ENCODE measurements around the gene DZANK1. TPM values are rescaled to one million over a fixed set of nuclear protein-coding genes. Genes with fewer than 3 reads are reported as not detected.
"Not testable (repeated sequence)": the region's sequence is repeated elsewhere in the genome, so short reads cannot be mapped to it uniquely, and the experiment has no call there.

The DZANK1 gene
- total RNA-seq: 0.50 TPM
- long read RNA-seq: 0 reads

- DNase-seq (peak; percentile 98), ATAC-seq (peak; percentile 100)
- intact Hi-C loops (cut with micrococcal nuclease): no loop called here
These were observed at the start of gene DZANK1, which contains the start of gene POLR3F for GRCh38 chr20:18466894-18467730. Gene DZANK1 (minus strand): TSS chr20:18467030. CDS start chr20:18465358, 1,672 bp downstream. Gene POLR3F (plus strand): TSS chr20:18467390. CDS start chr20:18467507, 117 bp downstream.

GRCh38 chr20:18515973-18516372, 49.1 kb upstream of the DZANK1 start:
- ATAC-seq (no peak), DNase-seq (no peak)
- intact Hi-C loops (cut with micrococcal nuclease): no loop called here

DNA sequence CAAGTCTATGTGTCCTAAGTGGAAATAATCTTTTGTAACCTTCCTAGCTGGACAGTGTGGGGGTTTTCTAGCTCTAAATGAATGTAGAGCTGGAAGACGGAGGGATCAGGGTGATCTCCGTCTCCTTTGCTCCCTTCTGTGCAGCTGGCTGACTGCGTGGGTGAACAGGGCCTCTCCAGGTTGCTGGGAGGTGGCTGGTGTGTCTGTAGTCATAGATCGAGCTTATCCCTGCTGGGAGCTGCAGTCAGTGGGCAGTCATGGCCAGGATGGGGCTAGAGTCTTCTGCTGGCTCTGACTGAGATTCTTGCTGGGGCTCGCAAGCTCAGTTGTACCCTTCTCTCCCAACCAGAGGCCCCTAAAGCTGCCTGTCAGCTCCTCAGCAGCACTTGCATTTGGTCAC, 47.3 kb upstream of the DZANK1 start:
- ATAC-seq (no peak), DNase-seq (no peak)
- intact Hi-C loops (cut with micrococcal nuclease): no loop called here

DNA sequence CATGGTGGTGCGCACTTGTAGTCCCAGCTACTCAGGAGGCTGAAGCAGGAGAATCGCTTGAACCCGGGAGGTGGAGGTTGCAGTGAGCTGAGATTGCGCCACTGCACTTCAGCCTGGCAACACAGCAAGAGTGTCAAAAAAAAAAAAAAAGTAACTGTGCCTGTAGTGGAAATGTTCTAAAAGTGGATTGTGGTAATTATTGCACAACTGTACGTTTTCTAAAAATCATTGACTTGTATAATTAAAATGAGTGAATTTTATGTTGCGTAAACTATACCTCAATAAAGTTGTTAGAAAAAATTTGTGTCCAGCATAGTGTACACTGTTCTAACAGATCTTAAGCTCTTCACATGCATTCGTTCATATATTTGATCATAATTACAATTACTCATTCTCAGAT, 46.4 kb upstream of the DZANK1 start:
- intact Hi-C loops (cut with micrococcal nuclease): no loop called here
- no peak for DNase-seq
- ATAC-seq: no peak

GRCh38 chr20:18511571-18511970, 44.7 kb upstream of the DZANK1 start:
- ATAC-seq (no peak), DNase-seq (no peak)
- intact Hi-C loops (cut with micrococcal nuclease): no loop called here

DNA sequence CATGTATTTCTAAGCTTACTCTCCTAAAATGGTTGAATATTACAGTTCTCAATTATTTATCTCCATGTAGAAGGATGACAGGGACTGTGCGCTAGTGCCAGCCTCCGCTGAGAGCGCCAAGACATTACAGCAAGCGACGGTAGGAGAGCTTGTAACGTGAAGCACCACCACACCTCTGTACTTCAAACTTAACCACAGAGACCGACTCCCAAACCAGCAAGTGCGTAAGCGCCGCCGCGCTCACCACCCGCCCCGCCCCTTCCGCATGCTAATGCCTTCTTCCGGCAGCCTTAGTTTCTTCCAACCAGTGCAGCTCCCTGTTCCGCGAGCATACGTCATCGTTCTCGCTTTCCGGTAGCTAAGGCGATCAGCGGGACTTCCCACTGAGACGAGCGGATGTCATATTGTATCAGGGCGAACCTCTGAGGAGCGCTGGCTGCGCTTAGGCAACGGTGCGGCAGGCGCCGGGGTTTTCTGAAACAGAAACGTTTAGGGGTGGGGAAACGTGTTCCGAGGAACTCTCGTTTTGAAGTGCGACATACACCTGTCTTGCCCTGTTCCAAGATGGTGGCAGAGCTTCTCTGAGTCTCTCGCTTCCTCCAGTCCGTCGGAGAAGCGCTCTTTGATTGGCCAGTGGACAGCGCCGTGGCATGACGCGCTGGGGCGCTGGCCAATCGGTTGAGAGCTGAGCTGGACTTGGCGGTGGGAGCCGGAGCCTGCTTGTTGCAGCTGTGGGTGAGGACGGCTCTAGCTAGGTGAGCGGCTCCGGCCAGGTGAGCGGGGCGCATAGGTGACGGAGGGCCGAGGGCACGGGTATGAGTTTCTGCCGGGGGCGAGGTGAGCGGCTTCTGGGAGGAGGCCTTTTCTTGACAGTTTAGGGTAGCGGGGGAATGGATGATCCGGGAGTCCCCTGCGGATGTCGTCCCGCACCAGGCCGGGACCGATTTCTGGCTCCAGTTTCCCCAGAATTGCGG, 40.7 kb upstream of the DZANK1 start, which contains the start of gene SEC23B:
TSS of gene SEC23B (plus strand) at position 723 of the 974 bp plus-strand sequence. CDS start 2,896 bp downstream, outside the sequence.
- ATAC-seq: peak; percentile 99
- DNase-seq: peak; percentile 97
- intact Hi-C loops (cut with micrococcal nuclease): no loop called here

DNA sequence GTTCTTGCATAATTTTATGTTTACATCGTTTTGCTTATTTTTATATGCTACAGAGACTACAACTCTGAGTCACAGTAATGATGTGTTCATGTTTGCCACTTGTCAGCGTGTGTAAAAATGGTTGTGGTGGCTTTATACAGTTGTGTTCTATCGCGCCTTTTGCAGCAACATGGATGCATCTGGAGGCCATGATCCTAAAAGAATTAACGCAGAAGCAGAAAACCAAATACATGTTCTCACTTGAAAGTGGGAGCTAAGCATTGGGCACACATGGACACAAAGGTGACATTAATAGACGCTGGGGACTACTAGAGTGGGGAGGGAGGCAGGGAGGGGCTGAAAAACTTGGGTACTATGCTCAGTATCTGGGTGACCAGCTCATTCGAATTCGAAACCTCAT, 39.9 kb upstream of the DZANK1 start:
- DNase-seq: no peak
- no peak for ATAC-seq
- intact Hi-C loops (cut with micrococcal nuclease): no loop called here

DNA sequence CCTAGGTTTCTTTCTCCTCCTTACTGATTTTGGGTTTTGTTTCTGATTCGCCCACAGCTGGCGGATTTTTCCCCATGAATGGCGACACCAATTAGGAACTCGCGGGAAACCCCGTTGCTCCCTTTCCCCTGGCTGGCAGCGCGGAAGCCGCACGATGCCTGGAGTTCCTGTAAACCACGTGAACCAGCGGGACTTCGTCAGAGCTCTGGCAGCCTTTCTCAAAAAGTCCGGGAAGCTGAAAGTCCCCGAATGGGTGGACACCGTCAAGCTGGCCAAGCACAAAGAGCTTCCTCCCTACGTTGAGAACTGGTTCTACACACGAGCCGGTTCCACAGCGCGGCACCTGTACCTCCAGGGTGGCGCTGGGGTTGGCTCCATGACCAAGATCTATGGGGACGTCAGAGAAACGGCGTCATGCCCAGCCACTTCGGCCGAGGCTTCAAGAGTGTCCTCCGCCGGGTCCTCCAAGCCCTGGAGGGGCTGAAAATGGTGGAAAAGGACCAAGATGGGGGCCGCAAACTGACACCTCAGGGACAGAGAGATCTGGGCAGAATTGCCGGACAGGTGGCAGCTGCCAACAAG, 37.7 kb upstream of the DZANK1 start:
- intact Hi-C loops (cut with micrococcal nuclease): no loop called here
- DNase-seq: peak; percentile 46
- no peak for ATAC-seq

- DNase-seq; intact Hi-C loops (cut with micrococcal nuclease); ATAC-seq: not testable (repeated sequence)
These were observed 34.8 kb upstream of the DZANK1 start for GRCh38 chr20:18501672-18502071.

DNA sequence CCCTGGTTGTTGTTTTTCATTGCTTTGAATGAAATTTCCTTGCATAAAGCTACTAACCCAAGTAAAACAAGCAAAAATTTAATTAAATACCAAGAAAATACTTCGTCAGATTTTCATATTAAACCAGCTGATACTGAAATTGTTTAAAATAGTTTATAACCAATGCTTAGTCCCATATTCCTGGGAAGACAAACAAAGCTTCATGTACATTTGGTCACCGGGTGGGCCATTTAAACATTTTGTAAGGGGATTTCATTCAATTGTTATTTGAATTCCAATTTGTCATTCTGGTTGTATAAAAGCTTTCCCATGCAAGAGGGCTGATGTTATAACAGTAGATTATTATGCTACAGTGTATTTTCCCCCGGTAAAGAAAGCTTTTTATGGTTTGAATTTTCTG, 30.8 kb upstream of the DZANK1 start:
- ATAC-seq (no peak), DNase-seq (no peak)
- intact Hi-C loops (cut with micrococcal nuclease): no loop called here

- ATAC-seq (peak; percentile 100), DNase-seq (peak; percentile 93)
- intact Hi-C loops (cut with micrococcal nuclease): no loop called here
These were observed 30.1 kb upstream of the DZANK1 start, which contains the start of gene RBBP9 for GRCh38 chr20:18496740-18497592. Gene RBBP9 (minus strand): TSS chr20:18497225. CDS start chr20:18497167, 58 bp downstream.

- intact Hi-C loops (cut with micrococcal nuclease): no loop called here
- no peak for ATAC-seq
- DNase-seq: no peak
These were observed 29.2 kb upstream of the DZANK1 start for GRCh38 chr20:18496042-18496441.

DNA sequence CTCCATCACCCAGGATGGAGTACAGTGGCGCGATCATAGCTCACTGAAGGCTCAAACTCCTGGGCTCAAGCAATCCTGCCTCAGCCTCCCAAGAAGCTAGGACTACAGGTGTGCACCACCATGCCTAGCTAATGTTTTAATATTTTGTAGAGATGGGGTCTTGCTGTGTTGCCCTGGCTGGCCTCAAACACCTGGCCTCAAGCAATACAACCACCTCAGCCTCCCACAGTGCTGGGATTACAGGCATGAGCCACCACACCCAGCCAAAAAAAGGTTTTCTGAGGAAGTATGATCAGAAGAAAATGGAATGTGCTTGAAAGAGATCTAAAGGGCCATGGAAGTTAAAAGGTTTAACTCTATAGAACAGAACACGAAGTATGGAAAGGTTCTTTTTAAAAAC, 21.5 kb upstream of the DZANK1 start:
- ATAC-seq: no peak
- intact Hi-C loops (cut with micrococcal nuclease): no loop called here
- DNase-seq: no peak

- DNase-seq (no peak), ATAC-seq (no peak)
- intact Hi-C loops (cut with micrococcal nuclease): no loop called here
These were observed 14.8 kb upstream of the DZANK1 start for GRCh38 chr20:18481596-18481995.

- ATAC-seq (no peak), DNase-seq (no peak)
- intact Hi-C loops (cut with micrococcal nuclease): no loop called here
These were observed 11.0 kb upstream of the DZANK1 start for GRCh38 chr20:18477821-18478220.

DNA sequence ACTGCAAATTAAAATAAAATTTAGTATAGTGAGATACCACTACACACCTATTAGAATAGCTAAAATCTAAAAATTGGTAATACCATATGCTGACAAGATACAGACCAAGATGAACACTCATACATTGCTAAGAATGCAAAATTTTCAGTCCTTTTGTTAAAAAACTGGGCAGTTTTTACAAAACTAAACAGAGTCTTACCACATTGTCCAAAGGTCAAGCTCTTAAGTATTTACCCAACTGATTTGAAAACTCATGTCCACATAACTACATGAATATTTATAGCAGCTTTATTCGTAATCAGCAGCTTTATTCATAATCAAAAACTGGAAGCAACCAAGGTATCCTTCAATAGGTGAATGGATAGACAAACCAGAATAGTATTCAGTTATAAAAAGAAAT, 10.4 kb upstream of the DZANK1 start:
- DNase-seq (no peak), ATAC-seq (no peak)
- intact Hi-C loops (cut with micrococcal nuclease): no loop called here

DNA sequence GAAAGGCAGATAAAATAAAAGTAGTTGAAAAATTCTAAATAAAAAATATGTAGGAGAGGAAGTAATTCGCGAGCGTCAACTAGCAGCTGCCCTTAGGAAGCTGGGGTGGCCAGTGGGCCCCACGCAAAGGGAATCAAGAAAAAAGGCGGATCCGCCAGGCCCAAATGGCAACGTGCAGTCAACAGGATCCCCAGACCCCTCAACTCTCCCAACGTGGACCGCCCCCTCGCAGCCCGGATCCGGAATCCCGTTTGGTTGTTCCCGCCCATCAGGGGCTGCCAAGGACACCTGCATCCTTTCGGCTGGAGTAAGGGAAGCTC, 296 bp downstream of the DZANK1 start:
- peak; percentile 78 for ATAC-seq
- intact Hi-C loops (cut with micrococcal nuclease): no loop called here
- DNase-seq: no peak

DNA sequence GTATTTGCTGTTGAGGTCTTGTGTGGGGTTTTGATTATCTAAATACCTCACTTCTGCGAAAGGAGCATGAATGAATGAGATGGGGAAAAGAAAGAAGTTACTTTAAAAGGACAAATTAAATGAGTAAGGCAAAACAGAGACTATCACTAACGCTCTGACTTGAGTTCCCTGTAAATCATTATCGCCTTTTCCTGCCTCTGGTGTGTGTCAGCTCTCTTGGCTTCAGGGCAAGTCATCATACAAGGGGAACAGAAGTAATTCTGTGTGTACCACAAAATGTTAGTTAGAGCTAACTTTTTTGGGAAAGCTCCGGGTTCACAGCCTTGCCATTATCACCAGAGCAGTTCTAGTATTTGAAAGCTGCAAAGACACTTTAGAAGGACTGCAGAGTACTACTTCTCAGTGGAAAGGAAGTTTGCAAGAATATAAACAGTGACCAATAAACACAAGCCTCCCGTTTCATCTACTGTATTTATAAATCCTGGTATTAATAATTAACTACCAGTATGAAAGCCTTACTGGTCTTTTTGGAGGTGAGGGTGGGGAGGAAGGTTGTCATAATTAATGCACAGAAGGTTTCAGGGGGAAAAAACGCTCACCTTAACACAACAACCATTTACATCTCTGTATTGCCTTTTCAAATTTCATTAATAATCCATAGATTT, 1.2 kb downstream of the DZANK1 start:
- intact Hi-C loops (cut with micrococcal nuclease): no loop called here
- ATAC-seq: no peak
- DNase-seq: no peak

Data from left ventricle myocardium superior (tissue), 1 donor.